HG02759 (cell line): ENCODE results near the gene HOXA5.

Experiments used
- ATAC-seq: cut with Tn5 transposase; IDR thresholded peaks from one replicate; pipeline ENCODE4 v1.9.1; 2021; ENCODE audit warnings: mild to moderate bottlenecking, moderate library complexity; ENCODE audit not compliant: unreplicated experiment

The HOXA5 gene

GRCh38 chr7:27097686-27098577 lies 45.5 kb downstream of the HOXA5 start:
- ATAC-seq = no peak

- ATAC-seq = no peak
Observed at GRCh38 chr7:27096768-27097514, 46.5 kb downstream of the HOXA5 start.

- peak; percentile 91 for ATAC-seq
Observed at GRCh38 chr7:27095897-27096767, 47.3 kb downstream of the HOXA5 start, which contains the start of gene HOXA1. TSS of gene HOXA1 (minus strand) at chr7:27096000. CDS start at chr7:27095912, 88 bp downstream.

- no peak for ATAC-seq
Observed at GRCh38 chr7:27095050-27095896, 48.2 kb downstream of the HOXA5 start.

GRCh38 chr7:27094304-27095049 lies 49.0 kb downstream of the HOXA5 start:
- no peak for ATAC-seq

GRCh38 chr7:27093184-27093895 lies 50.1 kb downstream of the HOXA5 start:
- no peak for ATAC-seq

- ATAC-seq = no peak
Observed at GRCh38 chr7:27092819-27093110, 50.7 kb downstream of the HOXA5 start.

- no peak for ATAC-seq
Observed at GRCh38 chr7:27091941-27092818, 51.3 kb downstream of the HOXA5 start.

- ATAC-seq = no peak
Observed at GRCh38 chr7:27091105-27091504, 52.4 kb downstream of the HOXA5 start.
